22Rv1 (cell line): ENCODE results near the gene CHRDL2.

ENCODE experiments used
- ZFX ChIP-seq: fragments of 450-650 bp; IDR thresholded peaks from 2 replicates; pipeline ENCODE4 v1.6.1; 2017; ENCODE audit warnings: antibody characterized with exemption, borderline replicate concordance
- TF ChIP-seq, protein P1 (sequence below): fragments of 450-650 bp; IDR thresholded peaks from 2 replicates; pipeline ENCODE4 v1.5.1; 2017; ENCODE audit warnings: mild to moderate bottlenecking

- TF ChIP-seq, protein P1, sequence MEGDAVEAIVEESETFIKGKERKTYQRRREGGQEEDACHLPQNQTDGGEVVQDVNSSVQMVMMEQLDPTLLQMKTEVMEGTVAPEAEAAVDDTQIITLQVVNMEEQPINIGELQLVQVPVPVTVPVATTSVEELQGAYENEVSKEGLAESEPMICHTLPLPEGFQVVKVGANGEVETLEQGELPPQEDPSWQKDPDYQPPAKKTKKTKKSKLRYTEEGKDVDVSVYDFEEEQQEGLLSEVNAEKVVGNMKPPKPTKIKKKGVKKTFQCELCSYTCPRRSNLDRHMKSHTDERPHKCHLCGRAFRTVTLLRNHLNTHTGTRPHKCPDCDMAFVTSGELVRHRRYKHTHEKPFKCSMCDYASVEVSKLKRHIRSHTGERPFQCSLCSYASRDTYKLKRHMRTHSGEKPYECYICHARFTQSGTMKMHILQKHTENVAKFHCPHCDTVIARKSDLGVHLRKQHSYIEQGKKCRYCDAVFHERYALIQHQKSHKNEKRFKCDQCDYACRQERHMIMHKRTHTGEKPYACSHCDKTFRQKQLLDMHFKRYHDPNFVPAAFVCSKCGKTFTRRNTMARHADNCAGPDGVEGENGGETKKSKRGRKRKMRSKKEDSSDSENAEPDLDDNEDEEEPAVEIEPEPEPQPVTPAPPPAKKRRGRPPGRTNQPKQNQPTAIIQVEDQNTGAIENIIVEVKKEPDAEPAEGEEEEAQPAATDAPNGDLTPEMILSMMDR, result no peak
- no peak for TF ChIP-seq ZFX
These were observed 7.7 kb downstream of the CHRDL2 start for GRCh38 chr11:74723511-74723910.
